Measurements from ENCODE around the gene HERPUD1.
"Not testable (repeated sequence)": the region's sequence is repeated elsewhere in the genome, so short reads cannot be mapped to it uniquely, and the experiment has no call there.

DNA sequence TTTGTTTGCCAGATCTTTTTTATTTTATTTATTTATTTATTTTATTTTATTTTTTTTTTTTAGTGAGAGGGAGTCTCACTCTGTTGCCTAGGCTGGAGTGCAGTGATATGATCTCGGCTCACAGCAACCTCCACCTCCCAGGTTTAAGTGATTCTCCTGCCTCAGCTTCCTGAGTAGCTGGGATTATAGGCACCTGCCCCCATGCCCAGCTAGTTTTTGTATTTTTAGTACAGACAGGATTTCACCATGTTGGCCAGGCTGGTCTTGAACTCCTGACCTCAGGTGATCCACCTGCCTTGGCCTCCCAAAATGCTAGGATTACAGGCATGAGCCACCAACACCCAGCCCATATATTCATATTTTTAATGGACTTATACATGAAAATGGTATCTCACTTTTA lies 60.5 kb downstream of the HERPUD1 start:
- TF ChIP-seq, protein P1, sequence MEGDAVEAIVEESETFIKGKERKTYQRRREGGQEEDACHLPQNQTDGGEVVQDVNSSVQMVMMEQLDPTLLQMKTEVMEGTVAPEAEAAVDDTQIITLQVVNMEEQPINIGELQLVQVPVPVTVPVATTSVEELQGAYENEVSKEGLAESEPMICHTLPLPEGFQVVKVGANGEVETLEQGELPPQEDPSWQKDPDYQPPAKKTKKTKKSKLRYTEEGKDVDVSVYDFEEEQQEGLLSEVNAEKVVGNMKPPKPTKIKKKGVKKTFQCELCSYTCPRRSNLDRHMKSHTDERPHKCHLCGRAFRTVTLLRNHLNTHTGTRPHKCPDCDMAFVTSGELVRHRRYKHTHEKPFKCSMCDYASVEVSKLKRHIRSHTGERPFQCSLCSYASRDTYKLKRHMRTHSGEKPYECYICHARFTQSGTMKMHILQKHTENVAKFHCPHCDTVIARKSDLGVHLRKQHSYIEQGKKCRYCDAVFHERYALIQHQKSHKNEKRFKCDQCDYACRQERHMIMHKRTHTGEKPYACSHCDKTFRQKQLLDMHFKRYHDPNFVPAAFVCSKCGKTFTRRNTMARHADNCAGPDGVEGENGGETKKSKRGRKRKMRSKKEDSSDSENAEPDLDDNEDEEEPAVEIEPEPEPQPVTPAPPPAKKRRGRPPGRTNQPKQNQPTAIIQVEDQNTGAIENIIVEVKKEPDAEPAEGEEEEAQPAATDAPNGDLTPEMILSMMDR (conservative IDR thresholded peaks at IDR 0.05) = not testable (repeated sequence)
- not testable (repeated sequence) for TF ChIP-seq ZFX (IDR thresholded peaks at IDR 0.05)
